GM12891 (cell line): ENCODE data around the gene ANKRD44.

Experiments used
- DNase-seq: peaks from one replicate; pipeline ENCODE4 v3.0.0; 2011; ENCODE audit warnings: low spot score; ENCODE audit not compliant: insufficient read length
- FAIRE-seq: peaks from 2 replicates; lab custom pipeline; 2011; peaks lifted over from hg19 to GRCh38; lab: Jason Lieb, UNC
- PAX5 ChIP-seq: IDR thresholded peaks from 2 replicates; pipeline ENCODE4 v1.6.1; 2011; ENCODE audit warnings: low read length, moderate library complexity, mild to moderate bottlenecking; ENCODE audit not compliant: insufficient read depth, severe bottlenecking
- POLR2A ChIP-seq: IDR thresholded peaks from 2 replicates; pipeline ENCODE4 v1.6.1; 2011; ENCODE audit warnings: low read depth, low read length, control low read depth
- POLR2AphosphoS5 ChIP-seq: IDR thresholded peaks from 2 replicates; pipeline ENCODE4 v1.6.1; 2011; ENCODE audit warnings: low read depth, low read length, control low read depth
- POU2F2 ChIP-seq: IDR thresholded peaks from 2 replicates; pipeline ENCODE4 v1.6.1; 2011; ENCODE audit warnings: low read depth, mild to moderate bottlenecking, control low read depth, low read length, moderate library complexity
- SPI1 ChIP-seq: IDR thresholded peaks from 2 replicates; pipeline ENCODE4 v1.6.1; 2011; ENCODE audit warnings: low read depth, low read length, control low read depth
- TAF1 ChIP-seq: IDR thresholded peaks from 2 replicates; pipeline ENCODE4 v1.6.1; 2011; ENCODE audit warnings: low read depth, low read length, control low read depth

The ANKRD44 gene

GRCh38 chr2:197159661-197160211, 150.8 kb downstream of the ANKRD44 start:
- DNase-seq (no peak), FAIRE-seq (no peak)
- no peak for TF ChIP-seq POLR2A
- TF ChIP-seq TAF1, result no peak
- TF ChIP-seq POLR2AphosphoS5, result no peak
- TF ChIP-seq SPI1, result no peak
- TF ChIP-seq PAX5, result no peak
- TF ChIP-seq POU2F2, result no peak

GRCh38 chr2:197158591-197159550, 151.7 kb downstream of the ANKRD44 start:
- TF ChIP-seq POLR2A, result no peak
- no peak for TF ChIP-seq TAF1
- TF ChIP-seq POU2F2, result no peak
- TF ChIP-seq PAX5, result no peak
- no peak for TF ChIP-seq POLR2AphosphoS5
- no peak for TF ChIP-seq SPI1
- DNase-seq (no peak), FAIRE-seq (peak; percentile 52)

GRCh38 chr2:197157879-197158537, 152.6 kb downstream of the ANKRD44 start:
- FAIRE-seq (peak; percentile 78), DNase-seq (no peak)
- TF ChIP-seq TAF1, result no peak
- TF ChIP-seq POLR2A, result no peak
- TF ChIP-seq PAX5, result peak; percentile 8

- DNase-seq, result no peak
- peak; percentile 43 for FAIRE-seq
- TF ChIP-seq POU2F2 (no peak), PAX5 (no peak), POLR2AphosphoS5 (no peak), TAF1 (no peak), SPI1 (no peak), POLR2A (no peak)
These were observed 153.8 kb downstream of the ANKRD44 start for GRCh38 chr2:197156771-197157170.

GRCh38 chr2:197152451-197153228, 157.9 kb downstream of the ANKRD44 start:
- peak; percentile 90 for FAIRE-seq
- no peak for DNase-seq
- TF ChIP-seq POLR2AphosphoS5 (no peak), SPI1 (peak; percentile 77)

GRCh38 chr2:197149546-197149945, 161.0 kb downstream of the ANKRD44 start:
- TF ChIP-seq POLR2AphosphoS5 (no peak), TAF1 (no peak)
- peak; percentile 88 for FAIRE-seq
- no peak for DNase-seq

- TF ChIP-seq POLR2AphosphoS5 (no peak), POU2F2 (no peak), POLR2A (no peak), PAX5 (no peak), TAF1 (no peak), SPI1 (no peak)
- DNase-seq (no peak), FAIRE-seq (no peak)
These were observed 162.2 kb downstream of the ANKRD44 start for GRCh38 chr2:197148401-197148800.

- DNase-seq (no peak), FAIRE-seq (no peak)
- TF ChIP-seq TAF1 (no peak), POLR2AphosphoS5 (no peak)
These were observed 162.6 kb downstream of the ANKRD44 start for GRCh38 chr2:197147942-197148341.

- TF ChIP-seq POLR2AphosphoS5, result no peak
- no peak for TF ChIP-seq SPI1
- TF ChIP-seq PAX5, result no peak
- no peak for TF ChIP-seq POLR2A
- TF ChIP-seq TAF1, result no peak
- TF ChIP-seq POU2F2, result no peak
- FAIRE-seq (peak; percentile 60), DNase-seq (no peak)
These were observed 163.6 kb downstream of the ANKRD44 start for GRCh38 chr2:197146995-197147394.

- DNase-seq (no peak), FAIRE-seq (peak; percentile 96)
- TF ChIP-seq POLR2AphosphoS5, result no peak
- TF ChIP-seq POLR2A, result no peak
- peak; percentile 93 for TF ChIP-seq POU2F2
- TF ChIP-seq PAX5, result no peak
- peak; percentile 93 for TF ChIP-seq SPI1
- 0 out of 2 replicates have a peak, but pooled peaks have one; percentile 44 for TF ChIP-seq TAF1
These were observed 165.0 kb downstream of the ANKRD44 start for GRCh38 chr2:197145471-197146056.
